ENCODE data around the gene CCDC169.

DNA sequence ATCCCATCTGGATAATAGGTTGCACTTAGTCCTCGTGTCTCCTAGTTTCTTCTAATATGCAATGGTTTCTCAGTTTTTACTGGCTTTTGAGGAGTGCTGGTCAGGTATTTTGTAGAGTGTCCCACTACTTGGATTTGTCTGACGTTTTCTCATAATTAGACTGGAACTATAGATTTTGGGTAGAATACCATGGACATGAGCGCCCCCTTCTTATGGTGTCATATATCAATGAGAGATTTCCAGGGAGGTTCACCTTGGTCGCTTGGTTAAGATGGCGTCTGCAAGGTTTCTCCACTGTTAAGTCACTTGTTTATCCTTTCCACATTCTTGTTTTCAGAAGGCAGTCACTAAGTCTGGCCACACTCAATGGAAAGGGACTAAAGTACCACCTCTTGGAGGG, 89.9 kb downstream of the CCDC169 start:
- TF ChIP-seq CTCF (IDR thresholded peaks at IDR 0.05 in 2 of 3, conservative IDR thresholded peaks at IDR 0.05 in 1 of 3; ENCODE audit: borderline replicate concordance in 1 of 3, insufficient read depth in 1 of 3, low read depth in 2 of 3, low read length in 2 of 3) (no peak), EZH2 (IDR thresholded peaks at IDR 0.05) (no peak)
